Nucleus accumbens (tissue), 56 donors: ENCODE measurements around the gene UPF1.
"Not testable (repeated sequence)": the region's sequence is repeated elsewhere in the genome, so short reads cannot be mapped to it uniquely, and the experiment has no call there.

Experiments
- DNase-seq, 56 donors: peaks; one replicate each; lab custom pipeline; 2025; lab: John Stamatoyannopoulos, UW

Gene UPF1

GRCh38 chr19:18894254-18895037 is 62.7 kb downstream of the UPF1 start:
- DNase-seq, result peak; percentile 62 to 97 (median 93)

GRCh38 chr19:18895038-18895823 is 63.5 kb downstream of the UPF1 start:
- peak in 48 of 56 donors; percentile 23 to 96 (median 90) for DNase-seq

DNA sequence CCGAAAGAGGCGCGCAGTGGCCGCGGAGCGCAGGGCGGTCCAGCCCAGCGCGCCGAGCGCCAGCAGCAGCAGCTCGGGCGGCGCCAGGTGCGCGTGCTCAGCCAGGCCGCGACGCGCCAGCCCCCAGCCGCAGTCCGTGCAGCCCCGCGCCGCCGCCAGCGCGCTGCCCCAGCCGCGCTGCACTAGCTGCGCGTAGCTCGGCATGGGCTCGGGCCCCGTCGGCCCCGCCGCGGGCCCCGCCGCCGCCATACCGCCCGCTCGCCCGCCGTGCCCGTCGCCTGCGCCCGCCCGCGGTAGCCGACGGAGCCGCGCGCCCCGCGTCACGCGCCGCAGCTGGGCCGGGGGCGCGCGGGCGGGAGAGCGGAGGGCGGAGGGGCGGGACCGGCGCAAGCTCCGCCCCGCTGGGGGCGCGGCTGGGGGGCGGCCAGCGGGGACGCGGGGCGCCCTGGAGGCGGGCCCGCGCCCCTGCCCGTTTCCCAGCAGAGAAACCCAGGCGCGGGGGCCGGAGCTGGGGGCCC is 64.1 kb downstream of the UPF1 start, which contains the start of gene CERS1:
TSS of gene CERS1 (minus strand) at position 335 of the 518 bp plus-strand sequence. CDS start at position 249, 86 bp downstream.
- peak in 38 of 56 donors; percentile 16 to 80 (median 41) for DNase-seq

- DNase-seq, result peak in 41 of 56 donors; percentile 16 to 79 (median 41)
Observed at GRCh38 chr19:18896421-18896841, 64.7 kb downstream of the UPF1 start.

GRCh38 chr19:18897094-18898029 is 65.6 kb downstream of the UPF1 start:
- no peak for DNase-seq

DNA sequence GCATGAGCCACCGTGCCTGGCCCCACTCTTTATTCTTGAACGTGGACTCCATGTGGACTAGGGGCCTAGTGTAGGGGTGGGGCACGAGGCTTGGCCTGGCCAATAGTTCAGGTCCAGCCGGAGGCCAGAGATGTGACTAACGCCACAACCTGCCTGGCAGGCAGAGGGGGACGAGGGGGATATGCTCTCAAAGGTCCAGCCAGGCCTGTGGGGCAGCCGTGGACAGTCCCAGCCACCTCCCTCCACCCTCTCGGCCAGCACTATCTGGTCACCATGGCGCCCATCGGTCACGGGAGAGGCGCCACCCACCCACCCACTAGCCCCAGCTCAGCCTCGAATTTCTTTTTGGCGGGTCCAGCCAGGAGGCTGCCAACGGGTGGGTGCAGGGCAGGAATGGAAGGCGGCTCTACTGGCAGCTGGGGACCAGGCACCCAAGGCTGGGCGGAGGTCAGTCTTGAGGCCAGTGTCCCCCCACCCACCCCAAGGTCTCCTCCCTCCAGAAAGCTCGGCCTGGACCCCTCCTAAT is 66.4 kb downstream of the UPF1 start:
- DNase-seq, result peak in 2 of 56 donors; percentile 9 to 25

DNA sequence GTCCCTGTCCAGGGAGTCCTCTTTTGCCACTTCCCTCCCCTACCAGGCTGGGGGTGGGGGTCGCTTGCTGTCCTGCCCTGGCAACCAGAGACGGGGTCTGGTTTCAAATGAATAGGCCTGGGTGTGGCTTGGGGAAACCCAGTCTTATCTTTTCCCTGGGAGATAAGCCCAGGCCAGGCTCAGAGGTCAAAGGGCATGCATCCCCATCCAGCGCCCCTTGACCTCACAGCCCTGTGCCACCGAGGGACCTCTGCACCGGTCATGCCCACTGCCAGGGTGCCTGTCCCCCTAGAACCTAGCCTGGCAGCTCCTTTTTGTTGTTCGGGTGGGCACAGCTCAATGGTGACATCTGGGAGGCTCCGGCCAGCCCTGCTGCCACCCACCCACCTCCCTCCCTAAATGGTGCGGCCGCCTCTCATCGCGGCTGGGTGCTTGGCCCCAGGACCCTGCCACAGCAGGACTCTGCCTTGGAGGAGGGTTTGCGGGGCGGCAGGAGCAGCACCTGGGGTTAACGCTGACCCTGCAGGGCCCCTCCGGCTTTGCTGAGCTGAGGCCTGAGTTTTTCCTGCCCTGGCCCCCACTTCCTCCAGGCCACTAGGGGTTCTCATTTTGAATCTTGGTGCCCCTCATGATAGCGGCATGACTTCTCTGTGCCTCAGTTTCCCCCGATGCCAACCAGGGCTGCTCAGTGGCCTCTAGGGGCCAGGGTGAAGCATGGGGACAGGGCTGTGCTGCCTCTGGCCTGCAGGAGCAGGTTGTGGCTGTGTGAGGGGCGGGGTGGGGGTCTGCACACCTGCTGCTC is 67.0 kb downstream of the UPF1 start:
- no peak for DNase-seq

GRCh38 chr19:18899624-18900560 is 68.1 kb downstream of the UPF1 start:
- DNase-seq, result no peak

DNA sequence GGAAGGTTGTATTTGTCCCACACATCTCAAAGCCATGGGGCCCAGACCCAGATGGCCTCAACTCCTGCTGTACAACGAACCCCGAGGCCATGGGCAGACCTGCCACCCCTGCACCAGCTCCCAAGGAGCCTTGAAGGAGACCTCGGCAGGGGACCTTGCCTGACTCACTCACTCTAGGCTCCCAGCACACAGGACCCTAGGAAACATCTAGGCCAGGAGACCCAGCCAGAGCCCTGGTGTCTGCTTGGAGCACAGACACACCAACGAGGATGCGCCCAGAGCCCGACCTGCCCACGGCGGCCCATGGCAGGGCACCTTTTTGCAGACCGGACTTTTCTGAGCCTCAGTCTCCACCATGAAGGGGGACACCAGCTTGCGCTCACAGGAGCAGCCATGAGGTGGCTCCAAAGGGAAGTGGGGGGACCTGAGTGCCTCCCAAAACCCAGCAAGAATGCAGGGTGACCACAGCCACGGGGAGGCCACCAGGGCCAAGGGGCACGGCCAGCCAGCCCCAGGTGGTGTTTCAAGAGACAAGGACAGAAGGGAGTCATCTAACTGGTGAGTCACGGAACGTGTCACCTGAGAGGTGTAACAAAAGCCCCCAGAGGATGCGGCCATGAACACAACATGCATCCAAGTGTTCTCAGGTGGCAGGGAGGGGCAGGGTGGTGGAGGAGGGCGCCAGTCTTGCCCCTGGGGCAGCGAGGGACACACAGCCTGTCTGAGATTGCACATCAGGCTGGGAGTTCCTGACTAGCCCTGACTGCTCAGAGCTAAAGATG is 69.1 kb downstream of the UPF1 start:
- DNase-seq, result no peak

DNA sequence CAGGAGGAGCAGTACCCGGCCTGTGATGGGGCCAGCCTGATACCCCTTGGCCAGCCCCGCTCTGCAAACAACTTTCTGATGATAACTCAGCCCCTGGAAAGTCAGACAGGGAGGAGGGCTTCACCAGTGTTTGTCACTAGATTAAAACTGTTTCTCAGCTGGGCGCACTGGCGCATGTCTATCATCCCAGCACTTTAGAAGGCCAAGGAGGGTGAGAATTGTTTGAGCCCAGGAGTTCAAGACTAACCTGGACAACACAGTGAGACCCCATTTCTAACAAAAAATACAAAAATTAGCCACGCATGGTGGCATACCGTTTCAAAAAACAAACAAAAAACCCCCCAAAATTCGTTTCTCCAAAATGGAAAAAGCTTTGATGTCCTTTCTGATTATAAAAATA is 69.7 kb downstream of the UPF1 start:
- DNase-seq, result no peak

GRCh38 chr19:18902519-18902918 is 70.8 kb downstream of the UPF1 start:
- not testable (repeated sequence) for DNase-seq

DNA sequence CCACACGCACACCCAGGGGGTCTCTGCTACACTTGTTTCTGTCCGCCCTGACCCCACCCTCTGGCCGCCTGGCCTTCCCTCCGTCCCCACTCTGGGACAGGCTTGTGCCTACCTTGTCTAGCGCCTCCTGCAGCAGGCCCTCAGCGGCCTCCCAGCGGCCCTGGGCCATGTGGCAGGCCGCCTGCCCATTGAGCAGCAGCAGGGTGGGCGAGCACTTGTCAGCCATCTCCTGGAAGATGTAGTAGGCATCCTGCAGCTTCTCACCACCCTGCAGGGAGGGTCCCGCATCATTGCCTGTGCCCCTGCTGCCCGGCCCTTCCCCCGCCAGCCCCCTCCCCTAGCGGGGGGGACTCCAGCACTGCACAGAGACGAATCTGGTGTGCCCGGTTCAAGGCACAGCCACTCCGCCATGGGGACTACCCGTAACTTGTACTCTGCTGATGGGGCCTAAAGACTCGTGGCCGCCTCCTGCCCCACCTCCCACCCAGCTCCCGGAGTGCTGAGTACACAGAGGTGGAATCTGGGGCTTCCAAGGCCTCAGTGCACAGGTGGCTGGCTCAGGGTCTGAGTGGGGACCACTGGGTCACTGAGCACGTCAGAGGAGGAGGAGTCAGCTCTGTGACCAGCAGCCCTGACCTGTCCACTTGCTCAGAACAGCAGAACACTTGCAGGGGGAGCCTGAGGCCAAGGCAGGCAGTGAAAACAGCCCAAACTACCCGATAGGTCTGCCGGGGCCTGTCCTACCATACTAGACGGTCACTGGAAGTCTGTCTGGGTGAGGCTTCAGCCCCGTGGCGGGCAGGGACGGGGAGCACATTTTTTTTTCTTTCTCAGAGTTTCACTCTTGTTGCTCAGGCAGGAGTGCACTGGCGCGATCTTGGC is 71.6 kb downstream of the UPF1 start:
- DNase-seq, result no peak

DNA sequence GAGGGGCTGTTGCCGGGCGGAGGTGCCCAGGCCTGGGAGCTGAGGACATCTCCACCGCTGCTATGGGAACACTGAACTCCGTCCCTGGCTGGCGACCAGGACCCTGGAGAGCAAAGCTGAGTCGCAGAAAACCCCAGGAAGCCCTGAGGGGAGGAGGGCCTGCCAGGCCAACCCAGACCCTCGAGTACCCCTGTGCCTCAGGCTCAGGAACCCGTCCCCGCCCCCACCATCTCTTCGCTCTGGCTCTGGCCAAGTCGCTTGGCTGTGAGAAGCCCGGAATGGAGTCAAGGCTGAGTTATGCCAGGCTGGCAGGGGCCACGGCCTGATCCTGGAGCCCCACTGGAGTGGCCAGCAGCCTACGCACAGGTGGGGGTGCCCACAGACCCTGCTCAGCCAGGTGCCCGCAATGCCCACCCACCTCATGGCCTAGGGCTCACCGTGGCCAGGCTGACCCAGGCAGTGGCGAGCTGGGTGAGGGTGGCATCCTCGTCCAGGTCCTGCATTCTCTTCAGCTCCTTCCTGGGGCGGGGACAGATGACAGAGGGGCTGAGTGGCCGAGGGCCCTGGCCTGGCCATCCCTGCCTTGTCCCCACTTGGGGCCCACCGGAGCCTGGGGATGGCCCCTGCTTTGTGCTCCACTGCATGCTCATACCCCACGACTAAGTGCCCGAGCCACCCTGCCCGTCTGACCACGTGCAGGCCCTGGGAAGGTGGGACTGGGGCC is 72.7 kb downstream of the UPF1 start:
- DNase-seq, result peak in 50 of 56 donors; percentile 14 to 88 (median 58)

GRCh38 chr19:18905058-18905456 is 73.3 kb downstream of the UPF1 start:
- no peak for DNase-seq

GRCh38 chr19:18905513-18906236 is 73.9 kb downstream of the UPF1 start:
- DNase-seq, result peak in 1 of 56 donors; percentile 38
